Activated CD8-positive, alpha-beta memory T cell treated with anti-CD3 and anti-CD28 coated beads, Interleukin-2, amount 50 U/mL, for 1 hour (primary cell): Measurements from ENCODE around the gene COX10.
"Not testable (repeated sequence)": the region's sequence is repeated elsewhere in the genome, so short reads cannot be mapped to it uniquely, and the experiment has no call there.

Experiments
- DNase-seq: peaks from one replicate; pipeline ENCODE4 v3.0.0-alpha.2; 2020; ENCODE audit errors: extremely low read depth

Gene COX10

GRCh38 chr17:14069251-14070021, at the start of gene COX10:
COX10 (plus strand) TSS chr17:14069504; CDS start chr17:14069606, 102 bp downstream.
- DNase-seq = peak; percentile 47

GRCh38 chr17:14021651-14022294, 47.5 kb upstream of the COX10 start:
- not testable (repeated sequence) for DNase-seq

DNA sequence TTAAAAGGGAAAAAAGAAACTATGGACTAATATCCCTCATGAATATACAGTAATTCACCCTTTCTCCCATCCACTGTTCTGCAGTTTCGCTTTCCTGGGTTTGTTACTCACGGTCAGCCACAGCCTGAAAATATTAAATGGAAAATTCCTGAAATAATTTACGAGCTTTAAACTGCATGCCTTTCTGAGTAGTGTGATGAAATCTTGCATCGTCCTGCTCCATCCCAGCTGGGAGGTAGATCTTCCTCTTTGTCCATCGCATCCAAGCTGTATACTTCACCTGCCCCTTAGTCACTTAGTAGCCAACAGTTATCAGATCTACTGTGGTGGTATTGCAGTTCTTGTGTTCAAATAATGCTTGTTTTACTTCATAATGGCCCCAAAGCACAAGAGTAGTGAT, 39.5 kb upstream of the COX10 start:
- DNase-seq = not testable (repeated sequence)

- no peak for DNase-seq
Measured at GRCh38 chr17:14032234-14032633, 37.1 kb upstream of the COX10 start.

- no peak for DNase-seq
Measured at GRCh38 chr17:14033166-14033565, 36.1 kb upstream of the COX10 start.

- DNase-seq = no peak
Measured at GRCh38 chr17:14037453-14037852, 31.9 kb upstream of the COX10 start.

DNA sequence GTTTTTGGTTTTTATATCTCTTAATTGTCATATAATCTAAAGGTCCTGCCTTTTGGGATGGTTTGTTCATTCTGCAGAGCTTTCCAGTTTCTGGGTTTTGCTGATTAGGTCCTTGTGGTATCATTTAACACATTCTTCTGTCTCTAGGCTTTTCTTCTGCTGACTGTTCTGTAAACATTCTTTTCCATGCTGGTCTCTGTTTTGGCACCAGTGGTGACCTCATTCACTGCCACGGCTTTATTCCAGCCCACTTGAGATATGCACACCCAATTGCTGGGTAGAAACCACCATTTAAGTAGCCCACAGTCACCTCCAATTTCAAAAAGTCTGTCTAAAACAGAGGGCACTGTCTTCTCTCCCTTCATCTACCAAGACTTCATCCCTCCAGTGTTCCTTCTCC, 31.1 kb upstream of the COX10 start:
- no peak for DNase-seq

DNA sequence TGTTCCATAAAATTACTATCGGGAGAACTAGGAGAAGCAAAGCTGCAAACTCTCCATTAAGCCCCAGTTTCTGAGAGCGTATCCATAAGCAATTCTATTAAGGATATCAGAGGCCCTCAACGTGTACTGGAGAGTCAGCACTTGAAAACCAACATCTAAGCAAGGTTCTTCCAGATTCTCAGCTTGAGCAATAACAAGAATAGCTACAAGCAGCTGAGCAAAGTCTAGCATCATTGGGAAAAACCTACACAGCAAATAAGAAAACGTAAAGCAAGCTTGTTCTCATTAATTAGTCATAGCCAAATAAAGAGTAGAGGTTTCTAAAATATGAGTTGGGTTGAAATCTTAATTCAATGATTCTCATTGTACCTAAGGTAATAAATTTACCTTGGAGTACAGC, 26.9 kb upstream of the COX10 start:
- no peak for DNase-seq

DNA sequence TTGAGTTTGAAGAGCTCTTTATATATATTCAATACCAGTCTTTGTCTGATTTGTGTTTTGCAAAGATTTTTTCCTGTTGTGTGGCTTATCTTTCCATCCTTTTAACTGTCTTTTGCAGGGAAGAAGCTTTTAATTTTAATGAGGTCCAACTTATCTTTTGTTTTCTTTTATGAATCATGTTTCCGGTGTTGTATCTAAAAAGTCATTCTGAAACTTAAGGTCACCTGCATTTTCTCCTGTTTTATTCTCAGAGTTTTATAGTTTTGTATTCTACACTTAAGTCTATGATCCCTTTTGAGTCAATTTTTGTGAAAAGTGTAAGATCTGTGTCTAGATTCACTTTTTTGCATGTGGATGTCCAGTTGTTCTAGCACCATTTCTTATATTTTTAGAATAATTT, 24.6 kb upstream of the COX10 start:
- no peak for DNase-seq

DNA sequence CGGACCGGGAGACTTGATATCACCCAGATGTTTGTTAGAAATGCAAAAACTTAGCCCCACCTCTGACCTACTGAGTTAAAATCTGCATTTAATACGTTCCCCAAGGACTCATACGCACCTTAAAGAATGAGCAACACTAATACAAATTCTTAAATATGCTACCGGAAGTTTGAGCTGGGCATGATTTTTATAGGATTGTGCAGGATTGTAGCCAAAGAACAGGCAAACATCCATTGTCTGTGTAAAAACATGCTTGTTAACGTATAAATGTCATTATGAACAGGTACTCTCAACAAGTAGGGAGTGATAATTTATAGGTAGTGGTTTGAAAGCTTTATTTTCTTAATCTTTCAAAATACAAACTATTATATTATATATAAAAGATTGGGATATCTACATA, 22.3 kb upstream of the COX10 start:
- no peak for DNase-seq

GRCh38 chr17:14047591-14047990, 21.7 kb upstream of the COX10 start:
- DNase-seq = no peak

- no peak for DNase-seq
Measured at GRCh38 chr17:14048169-14048568, 21.1 kb upstream of the COX10 start.

- no peak for DNase-seq
Measured at GRCh38 chr17:14050616-14051015, 18.7 kb upstream of the COX10 start.

DNA sequence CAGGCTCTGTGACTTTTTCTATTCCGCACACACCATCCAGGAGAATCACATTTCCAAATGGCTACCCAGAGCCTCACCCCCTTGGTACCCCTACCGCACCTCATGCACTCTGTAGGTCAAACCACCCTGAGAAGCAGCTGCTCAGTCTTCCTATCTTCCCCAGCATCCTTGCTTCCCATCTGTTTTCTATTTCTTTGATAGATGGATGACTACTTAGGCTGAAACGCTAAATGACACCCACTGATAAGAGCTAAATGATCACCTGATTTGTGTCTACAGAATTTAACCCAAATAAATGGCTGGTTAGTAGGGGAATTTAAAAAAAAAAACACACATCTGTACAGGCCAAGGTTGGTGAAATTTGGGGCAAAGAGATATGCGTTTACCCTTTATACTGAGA, 17.6 kb upstream of the COX10 start:
- no peak for DNase-seq

- no peak for DNase-seq
Measured at GRCh38 chr17:14052886-14053615, 16.3 kb upstream of the COX10 start.

GRCh38 chr17:14057591-14057990, 11.7 kb upstream of the COX10 start:
- DNase-seq = no peak

DNA sequence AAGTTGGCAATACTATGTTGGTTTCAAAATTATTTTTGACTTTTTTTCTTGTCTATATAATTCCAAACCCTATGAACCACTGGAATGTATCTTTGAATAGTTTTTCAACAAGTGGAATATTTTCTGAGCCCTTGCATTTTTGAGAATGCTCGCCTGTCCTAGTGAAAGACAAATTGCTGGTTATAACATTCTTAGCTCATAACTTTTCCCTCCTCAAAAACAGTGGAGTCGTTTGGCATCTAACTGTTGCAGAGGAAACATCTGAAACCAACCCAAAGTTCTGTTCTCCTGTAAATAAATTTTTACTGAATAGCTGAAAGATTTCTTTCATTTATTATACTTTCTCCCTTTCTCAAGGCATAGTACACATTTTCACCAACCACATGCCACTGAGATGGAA, 11.3 kb upstream of the COX10 start:
- DNase-seq = no peak

DNA sequence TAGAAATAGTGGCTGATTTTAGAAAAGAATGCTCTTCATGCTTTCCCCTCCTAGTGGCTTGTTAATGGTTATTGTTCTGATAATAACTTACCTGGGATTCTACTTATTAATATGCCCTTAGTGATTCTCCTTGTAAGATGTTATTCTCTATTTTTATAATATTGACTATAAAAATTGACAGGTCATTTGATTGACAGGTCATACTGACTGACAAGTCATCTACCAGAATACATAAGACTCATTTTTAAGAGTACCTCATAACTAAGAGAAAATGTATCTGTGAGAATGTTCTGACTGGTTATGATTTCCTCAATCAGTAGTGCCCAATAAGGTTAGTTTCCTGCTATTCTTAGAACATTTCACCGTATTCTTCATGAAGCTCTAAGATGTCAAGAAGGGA, 8.6 kb upstream of the COX10 start:
- no peak for DNase-seq

GRCh38 chr17:14061666-14062560, 7.4 kb upstream of the COX10 start:
- DNase-seq = no peak

DNA sequence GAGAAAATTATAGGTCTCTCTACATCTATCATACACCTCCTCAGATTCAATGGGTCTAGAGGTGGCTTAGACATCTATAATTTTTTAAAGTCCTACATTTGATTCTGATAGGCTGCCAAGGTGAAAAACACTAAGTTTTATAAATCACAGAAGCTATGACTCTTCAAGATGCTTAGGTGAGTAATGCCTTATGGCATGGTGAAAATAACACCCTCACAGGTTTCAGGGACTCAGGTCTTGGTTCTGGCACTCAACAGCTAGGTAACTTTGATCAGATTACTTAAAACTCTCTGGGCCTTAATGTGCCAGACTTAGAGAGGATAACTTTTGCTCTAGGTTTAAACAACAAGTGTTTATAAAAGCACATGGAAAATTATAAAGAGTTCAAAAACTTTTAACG, 2.0 kb upstream of the COX10 start:
- DNase-seq = no peak

GRCh38 chr17:14068542-14069250, 608 bp upstream of the COX10 start:
- DNase-seq = no peak
